Neutrophil (primary cell): ENCODE data around the gene INSYN2B.

ENCODE experiments used
- H3K27ac ChIP-seq: fragments of 200-600 bp; sonication (generic); 2 replicates; pipeline ENCODE4 v1.5.1; 2016; ENCODE audit warnings: mild to moderate bottlenecking, moderate library complexity
- H3K27me3 ChIP-seq: fragments of 200-600 bp; sonication (generic); 2 replicates; pipeline ENCODE4 v1.6.0; 2016; ENCODE audit warnings: mild to moderate bottlenecking
- H3K36me3 ChIP-seq: fragments of 200-600 bp; sonication (generic); 2 replicates; pipeline ENCODE4 v1.5.1; 2017
- H3K4me1 ChIP-seq, 2 experiments: fragments of 200-600 bp in 1 of 2; sonication (generic) in 1 of 2; 1 replicate in 1 of 2; 2 replicates in 1 of 2; pipeline versions ENCODE4 v1.5.1 to v1.6.1; 2013 to 2016; ENCODE audit warnings: low read depth in 1 of 2, low read length in 1 of 2, mild to moderate bottlenecking in 1 of 2, moderate library complexity in 1 of 2; ENCODE audit not compliant: control insufficient read depth in 1 of 2, insufficient read depth in 1 of 2
- H3K4me3 ChIP-seq, 2 experiments: fragments of 200-600 bp in 1 of 2; sonication (generic) in 1 of 2; 1 replicate in 1 of 2; 2 replicates in 1 of 2; pipeline ENCODE4 v1.5.1; 2013 to 2016; ENCODE audit warnings: low read depth in 1 of 2, low read length in 1 of 2, mild to moderate bottlenecking in 1 of 2, moderate library complexity in 1 of 2
- H3K9me3 ChIP-seq: fragments of 200-600 bp; sonication (generic); 2 replicates; pipeline ENCODE4 v1.5.1; 2016
- TF ChIP-seq, protein P1 (sequence below): fragments of 200-600 bp; sonication (generic); IDR thresholded peaks from 2 replicates; pipeline ENCODE4 v1.5.1; 2016; ENCODE audit warnings: antibody characterized with exemption

INSYN2B gene

DNA sequence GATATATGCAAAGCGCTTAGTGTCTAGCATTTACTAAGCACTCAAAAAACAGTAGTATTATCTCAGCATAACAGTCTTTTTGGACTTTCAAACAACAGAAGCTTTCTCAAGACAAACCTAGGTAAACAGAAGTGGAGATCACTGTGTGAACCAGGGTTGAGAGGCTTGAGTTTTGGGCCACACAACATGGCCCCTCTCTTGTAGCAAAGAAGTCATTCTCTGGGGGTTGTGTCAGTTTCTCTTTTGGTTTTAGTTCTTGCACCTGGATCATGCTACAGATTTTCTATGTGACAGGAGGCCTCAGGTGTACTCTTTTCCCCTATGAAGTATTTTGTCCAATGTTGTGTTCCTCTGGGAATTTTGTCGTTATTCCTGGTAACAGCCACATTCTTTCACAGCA lies 30.0 kb downstream of the INSYN2B start:
- Histone ChIP-seq H3K4me3 (no peak overlapping the region), H3K9me3 (no peaks in the 10 kb centered on the region), H3K36me3 (peaks cover 50% of the 10 kb centered on the region), H3K27me3 (no peaks in the 10 kb centered on the region), H3K4me1 (no peaks in the 10 kb centered on the region), H3K27ac (peak overlapping the region; percentile 0)
- TF ChIP-seq, protein P1, sequence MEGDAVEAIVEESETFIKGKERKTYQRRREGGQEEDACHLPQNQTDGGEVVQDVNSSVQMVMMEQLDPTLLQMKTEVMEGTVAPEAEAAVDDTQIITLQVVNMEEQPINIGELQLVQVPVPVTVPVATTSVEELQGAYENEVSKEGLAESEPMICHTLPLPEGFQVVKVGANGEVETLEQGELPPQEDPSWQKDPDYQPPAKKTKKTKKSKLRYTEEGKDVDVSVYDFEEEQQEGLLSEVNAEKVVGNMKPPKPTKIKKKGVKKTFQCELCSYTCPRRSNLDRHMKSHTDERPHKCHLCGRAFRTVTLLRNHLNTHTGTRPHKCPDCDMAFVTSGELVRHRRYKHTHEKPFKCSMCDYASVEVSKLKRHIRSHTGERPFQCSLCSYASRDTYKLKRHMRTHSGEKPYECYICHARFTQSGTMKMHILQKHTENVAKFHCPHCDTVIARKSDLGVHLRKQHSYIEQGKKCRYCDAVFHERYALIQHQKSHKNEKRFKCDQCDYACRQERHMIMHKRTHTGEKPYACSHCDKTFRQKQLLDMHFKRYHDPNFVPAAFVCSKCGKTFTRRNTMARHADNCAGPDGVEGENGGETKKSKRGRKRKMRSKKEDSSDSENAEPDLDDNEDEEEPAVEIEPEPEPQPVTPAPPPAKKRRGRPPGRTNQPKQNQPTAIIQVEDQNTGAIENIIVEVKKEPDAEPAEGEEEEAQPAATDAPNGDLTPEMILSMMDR, result no peak

DNA sequence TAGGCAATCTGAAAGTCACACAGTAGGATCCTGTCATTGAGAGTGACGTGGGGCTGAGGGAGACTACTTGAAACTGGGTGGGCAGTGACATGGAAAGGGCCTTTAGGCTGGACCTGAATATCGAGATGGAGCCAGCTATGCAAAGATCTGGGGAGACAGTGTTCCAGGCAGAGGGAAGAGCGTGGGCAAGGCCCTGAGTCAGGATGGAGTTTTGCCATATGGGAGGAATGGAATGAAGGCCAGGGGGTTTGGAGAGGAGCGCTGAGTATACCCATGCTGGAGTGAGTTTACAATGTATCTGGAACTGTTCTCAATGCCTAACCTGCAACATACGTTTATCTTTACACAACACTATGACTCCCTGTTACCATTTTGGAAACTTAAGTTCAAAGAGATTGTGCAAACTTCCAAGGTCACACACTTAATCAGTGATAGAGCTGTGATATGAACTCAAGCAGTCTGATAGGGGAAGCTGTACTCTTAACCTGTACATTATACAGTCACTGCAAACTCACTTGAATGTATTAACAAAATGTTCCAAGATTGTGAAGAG lies 33.5 kb downstream of the INSYN2B start:
- no peak overlapping the region for H3K27ac ChIP-seq
- H3K36me3 ChIP-seq, result peaks cover 34% of the 10 kb centered on the region
- no peaks in the 10 kb centered on the region for H3K4me1 ChIP-seq
- H3K9me3 ChIP-seq, result no peaks in the 10 kb centered on the region
- H3K27me3 ChIP-seq, result no peaks in the 10 kb centered on the region
- no peak overlapping the region for H3K4me3 ChIP-seq
- TF ChIP-seq, protein P1, result no peak

DNA sequence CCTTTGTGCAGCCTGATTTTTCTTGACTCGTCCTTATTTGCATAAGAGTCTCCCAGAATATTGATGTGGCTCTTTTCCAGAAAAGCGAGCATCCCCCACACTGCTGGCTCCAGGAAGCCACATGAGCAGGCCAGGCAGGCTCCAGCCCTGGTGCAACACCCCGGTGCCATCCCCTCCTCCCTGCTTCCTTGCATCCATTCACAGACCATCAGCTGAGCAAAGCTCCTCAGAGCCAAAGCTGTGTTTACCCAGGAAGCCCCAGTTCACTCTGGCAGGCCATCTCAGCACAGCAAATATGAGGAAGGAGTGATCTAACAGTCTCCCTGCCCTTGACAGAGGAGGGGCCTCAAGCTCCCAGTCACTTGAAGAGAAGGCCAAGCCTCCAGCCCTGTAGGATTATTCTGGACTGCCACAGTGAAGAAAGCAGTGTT lies 34.4 kb downstream of the INSYN2B start:
- Histone ChIP-seq H3K27me3 (no peaks in the 10 kb centered on the region), H3K9me3 (no peaks in the 10 kb centered on the region), H3K27ac (peak overlapping the region; percentile 42), H3K4me1 (no peaks in the 10 kb centered on the region), H3K4me3 (no peak overlapping the region), H3K36me3 (peaks cover 27% of the 10 kb centered on the region)
- TF ChIP-seq, protein P1, result no peak

DNA sequence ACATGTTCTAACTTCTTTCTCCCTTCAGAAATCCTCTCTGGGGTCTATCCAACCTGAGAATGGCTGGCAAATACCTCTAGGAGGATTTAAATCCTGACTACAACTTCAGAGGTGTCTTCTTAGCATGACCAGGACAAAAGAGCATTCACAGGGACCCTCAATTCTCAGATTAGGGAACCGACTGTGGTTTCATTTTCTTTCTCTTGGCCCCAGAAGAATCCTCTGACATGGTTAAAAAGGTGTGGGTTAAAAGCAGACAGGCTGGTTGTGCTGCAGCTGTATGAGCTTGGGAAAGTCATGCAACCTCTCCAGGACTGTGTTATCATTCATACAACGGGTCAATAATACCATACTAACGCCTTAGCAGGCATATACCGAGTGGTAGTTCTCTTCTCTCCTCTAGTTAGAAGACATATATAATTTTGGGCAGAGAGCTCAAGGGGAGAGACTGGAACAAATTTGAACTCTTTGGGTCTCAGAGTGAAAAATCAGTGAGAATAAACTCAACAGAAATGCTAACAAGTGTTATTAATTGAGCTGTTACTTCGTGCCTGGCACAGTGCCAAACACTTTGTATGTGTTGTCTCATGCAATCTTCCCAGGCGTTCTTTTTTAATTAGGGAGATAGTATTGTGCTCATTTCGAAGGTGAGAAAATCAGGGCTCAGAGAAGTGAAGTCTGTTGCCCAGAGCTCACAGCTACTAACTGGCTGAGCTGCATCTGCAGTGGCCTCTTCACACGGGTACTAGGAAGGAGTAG lies 35.2 kb downstream of the INSYN2B start:
- Histone ChIP-seq H3K4me1 (no peaks in the 10 kb centered on the region), H3K4me3 (no peak overlapping the region), H3K27me3 (no peaks in the 10 kb centered on the region), H3K36me3 (peaks cover 23% of the 10 kb centered on the region), H3K27ac (peak overlapping the region; percentile 42), H3K9me3 (no peaks in the 10 kb centered on the region)
- TF ChIP-seq, protein P1, result no peak

DNA sequence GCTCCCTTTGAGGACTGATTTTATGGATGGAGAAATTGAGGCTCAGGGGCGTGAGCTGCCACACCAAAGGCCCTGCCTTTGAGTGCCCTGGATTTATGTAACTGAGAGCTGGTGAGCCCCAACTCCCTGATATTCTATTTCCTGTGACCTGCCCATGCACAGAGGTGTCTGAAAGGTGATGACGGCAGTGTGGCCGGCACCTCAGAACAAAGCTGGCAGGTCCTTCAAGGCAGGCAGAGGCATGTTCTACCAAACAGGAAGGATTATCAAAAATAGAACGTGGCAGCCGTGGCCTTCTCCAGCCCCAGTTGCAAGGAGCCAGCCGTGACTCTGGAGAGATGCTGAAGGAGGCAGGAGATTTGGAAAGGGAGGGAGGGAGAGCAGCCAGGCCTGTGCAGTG lies 36.2 kb downstream of the INSYN2B start:
- Histone ChIP-seq H3K27ac (no peak overlapping the region), H3K4me3 (no peak overlapping the region), H3K9me3 (no peaks in the 10 kb centered on the region), H3K4me1 (no peaks in the 10 kb centered on the region), H3K36me3 (peaks cover 23% of the 10 kb centered on the region), H3K27me3 (no peaks in the 10 kb centered on the region)
- TF ChIP-seq, protein P1, result no peak
